NCI-H510A treated with DMSO at 0.1 percent for 48 hours (cell line): ENCODE data around the gene ITPR2.

Experiments used
- DNase-seq: peaks from one replicate; lab custom pipeline; 2025; lab: John Stamatoyannopoulos, UW

ITPR2 gene

GRCh38 chr12:26754148-26754547, 78.8 kb downstream of the ITPR2 start:
- DNase-seq, result no peak

DNA sequence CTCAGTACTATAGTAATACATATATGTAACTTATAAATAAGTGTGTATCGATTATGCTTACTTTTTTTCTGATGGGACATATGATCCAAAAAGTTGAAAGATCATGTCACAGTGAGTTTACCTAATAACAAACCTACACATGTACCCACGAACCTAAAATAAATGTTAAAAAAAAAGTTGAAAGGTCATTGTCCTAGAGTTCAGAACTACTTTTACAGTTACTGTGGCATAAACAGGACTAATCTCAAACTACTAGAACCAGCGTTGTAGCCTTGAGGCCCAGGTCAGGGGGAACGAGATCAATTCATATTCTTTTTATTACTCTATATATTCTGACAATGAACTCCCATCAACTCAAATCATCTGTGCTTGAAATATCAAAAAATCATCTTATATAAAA, 81.8 kb downstream of the ITPR2 start:
- DNase-seq, result no peak

DNA sequence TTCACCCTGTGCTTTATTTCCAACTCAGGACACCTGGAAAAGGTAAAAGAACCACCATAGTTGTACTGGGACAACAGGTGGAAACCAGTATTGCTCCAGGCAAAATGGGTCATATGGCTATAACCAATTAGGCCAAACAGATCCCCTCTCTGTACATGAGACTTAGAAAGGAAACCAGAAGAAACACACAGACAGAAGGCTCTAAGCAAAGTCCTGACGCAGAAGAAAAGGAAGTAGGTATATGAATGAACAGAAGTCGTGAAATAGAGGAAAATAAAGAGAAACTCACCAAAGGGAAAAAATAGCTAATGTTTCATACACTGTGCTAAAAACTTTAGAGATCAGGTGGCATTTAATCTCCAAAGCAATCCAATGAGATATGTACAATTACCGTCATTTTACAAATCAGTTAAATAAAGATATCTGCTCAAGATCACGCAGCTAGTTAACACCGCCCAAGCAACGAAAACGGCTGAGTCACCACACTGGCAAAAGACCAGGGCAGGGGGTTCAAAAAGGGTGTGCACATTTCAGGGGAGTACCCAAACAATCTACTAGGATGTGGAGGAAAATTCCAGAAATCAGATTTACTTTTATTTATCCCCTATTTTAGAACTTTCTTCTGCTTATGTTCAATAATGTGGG, 82.3 kb downstream of the ITPR2 start:
- DNase-seq, result no peak

- DNase-seq, result peak; percentile 52
Observed at GRCh38 chr12:26749781-26750180, 83.2 kb downstream of the ITPR2 start.

- no peak for DNase-seq
Observed at GRCh38 chr12:26748741-26749431, 84.1 kb downstream of the ITPR2 start.

DNA sequence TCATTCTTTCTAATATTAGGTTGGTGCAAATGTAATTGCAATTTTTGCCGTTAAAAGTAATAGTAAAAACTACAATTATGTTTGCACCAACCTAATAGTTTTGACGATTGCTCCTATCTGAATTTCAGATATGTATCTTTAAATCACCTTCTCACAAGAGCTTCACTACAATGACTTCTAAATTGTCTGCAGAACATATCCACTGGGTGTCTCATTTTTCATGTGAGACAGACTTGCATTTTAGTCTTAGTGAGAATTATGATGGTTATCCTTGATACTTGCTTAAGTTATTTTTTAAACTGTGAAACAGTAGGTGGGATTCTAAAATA, 84.6 kb downstream of the ITPR2 start:
- no peak for DNase-seq

DNA sequence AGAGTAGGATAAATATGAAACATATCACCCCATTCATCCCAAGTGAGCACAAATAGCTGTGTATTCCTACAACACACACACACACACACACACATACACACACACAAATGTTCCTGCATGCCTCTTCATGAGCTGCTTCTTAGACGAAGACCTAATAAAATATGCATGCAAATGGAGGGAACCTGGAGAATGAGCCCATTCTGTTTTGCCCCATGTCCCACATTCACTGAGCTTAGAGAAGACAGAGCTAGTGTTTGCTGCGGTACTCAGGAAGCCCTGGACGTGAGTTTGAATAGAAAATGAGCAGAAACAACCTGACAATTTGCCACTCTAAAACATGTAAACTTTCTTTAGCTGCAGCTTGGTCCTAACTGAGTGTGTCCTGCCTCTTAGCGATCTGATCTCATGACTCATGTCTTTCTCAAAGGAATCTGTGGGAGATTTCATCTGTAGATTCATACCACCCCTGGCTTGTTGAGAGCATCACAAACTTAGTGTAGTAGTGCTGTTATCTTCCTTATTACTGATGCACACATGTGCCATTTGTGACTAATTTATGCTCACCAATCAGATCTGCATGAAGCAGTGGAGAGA, 86.8 kb downstream of the ITPR2 start:
- DNase-seq, result no peak

GRCh38 chr12:26744697-26745440, 88.1 kb downstream of the ITPR2 start:
- peak; percentile 90 for DNase-seq

- DNase-seq, result no peak
Observed at GRCh38 chr12:26744042-26744626, 88.9 kb downstream of the ITPR2 start.

DNA sequence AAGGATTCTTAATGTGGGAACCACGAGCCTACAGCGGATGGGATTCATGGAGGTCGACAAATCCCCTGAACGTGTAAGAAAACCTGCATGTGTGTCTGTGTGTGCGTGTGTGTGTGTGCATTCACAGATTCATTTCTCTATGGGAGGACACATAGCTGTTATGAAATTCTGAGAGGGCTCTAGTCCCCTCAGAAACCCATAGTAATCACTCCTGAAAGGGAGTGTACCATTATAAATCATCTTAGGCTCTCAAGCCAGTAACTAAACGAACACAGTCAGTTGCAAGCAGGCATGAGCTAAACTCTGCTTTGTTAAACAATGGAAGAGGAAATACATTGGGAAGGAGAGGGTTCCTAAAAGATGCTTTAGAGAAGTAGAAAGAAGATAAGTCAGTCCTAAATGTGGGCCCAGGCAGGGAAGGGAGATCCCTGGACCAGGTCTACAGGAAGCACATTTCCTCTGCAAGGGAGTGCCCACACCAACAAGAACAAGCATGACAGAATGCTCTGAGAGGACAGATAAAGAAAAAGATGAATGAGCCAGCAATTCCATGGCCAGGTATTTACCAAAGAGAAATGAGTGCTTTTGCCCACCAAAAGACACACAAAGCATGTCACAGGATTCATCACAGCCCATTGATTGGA, 91.3 kb downstream of the ITPR2 start:
- peak; percentile 41 for DNase-seq

DNA sequence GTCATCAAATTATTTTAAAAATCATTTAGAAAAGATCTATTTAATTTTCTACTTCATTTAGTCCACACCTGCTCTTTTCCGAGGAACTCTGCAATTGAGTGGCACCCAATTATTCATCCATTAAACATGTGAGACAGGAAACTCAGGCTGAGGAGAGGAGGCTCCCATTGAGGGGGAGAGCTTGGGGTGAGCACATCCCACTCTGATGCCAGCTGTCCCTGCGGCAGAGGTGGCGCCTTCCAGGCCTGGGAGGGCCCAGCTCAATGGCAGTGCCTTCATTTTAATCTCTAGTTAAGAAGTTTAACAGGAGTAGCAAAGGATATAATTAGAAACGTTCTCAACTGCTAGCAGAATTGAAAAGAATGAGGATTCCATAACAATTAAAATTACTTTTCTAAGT, 92.0 kb downstream of the ITPR2 start:
- DNase-seq, result peak; percentile 71

DNA sequence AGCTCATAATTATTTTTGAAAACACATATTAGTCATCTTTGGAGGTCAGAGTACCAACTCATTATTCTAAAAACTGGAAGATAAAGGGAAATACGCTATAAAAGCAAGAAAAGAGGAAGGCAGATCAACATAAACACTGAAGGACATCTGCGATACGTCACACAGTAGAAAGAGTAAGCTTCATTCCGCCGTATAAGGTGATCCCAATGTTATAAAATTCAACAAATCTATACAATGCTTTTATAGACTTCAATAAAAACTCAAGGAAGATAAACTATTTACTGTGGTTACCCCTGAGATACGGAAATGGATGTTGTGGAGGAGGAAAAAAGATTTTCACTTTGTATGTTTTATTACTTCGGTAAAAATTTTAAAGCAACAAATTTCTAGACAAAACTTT, 92.6 kb downstream of the ITPR2 start:
- DNase-seq, result no peak

GRCh38 chr12:26737487-26738030, 95.4 kb downstream of the ITPR2 start:
- DNase-seq, result no peak

DNA sequence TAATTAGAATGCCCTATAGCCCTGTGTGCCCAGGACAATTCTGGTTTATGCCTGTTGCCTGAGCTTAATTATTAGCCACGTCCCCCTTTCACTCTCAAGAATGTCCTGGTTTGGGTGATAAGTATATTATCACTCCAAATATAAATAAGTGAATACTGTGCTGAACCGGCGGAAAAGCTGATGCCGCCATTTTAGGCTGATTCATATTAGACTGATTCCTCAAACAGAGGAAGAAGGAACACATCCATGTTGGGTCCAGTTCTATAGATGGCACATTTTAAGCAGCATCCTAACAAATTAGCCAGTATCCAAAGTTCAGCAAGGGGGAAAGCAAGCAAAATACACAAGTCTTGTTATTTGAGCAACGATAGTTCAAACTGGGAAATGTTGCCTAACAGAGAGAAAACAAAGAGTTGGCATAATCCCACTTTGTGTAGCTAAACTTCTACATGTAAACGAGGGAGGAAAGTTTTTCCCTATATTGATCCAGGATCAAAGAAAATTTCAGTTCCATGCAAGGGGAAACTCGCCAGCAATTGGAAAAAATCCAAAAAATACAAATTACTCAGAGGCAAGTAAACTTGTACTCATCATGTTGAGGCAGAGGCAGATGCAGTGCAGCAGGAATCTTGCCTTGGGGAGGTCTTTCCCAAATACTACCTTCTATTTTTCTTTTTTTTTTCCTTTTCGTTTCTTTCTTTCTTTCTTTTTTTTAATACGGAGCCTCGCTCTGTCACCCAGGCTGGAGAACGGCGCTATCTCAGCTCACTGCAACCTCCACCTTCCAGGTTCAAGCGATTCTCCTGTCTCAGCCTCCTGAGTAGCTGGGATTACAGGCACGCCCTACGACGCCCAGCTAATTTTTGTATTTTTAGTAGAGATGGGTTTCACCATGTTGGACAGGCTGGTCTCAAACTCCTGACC, 96.2 kb downstream of the ITPR2 start:
- DNase-seq, result no peak

GRCh38 chr12:26735249-26735639, 97.8 kb downstream of the ITPR2 start:
- DNase-seq, result no peak

GRCh38 chr12:26734510-26735248, 98.3 kb downstream of the ITPR2 start:
- no peak for DNase-seq

DNA sequence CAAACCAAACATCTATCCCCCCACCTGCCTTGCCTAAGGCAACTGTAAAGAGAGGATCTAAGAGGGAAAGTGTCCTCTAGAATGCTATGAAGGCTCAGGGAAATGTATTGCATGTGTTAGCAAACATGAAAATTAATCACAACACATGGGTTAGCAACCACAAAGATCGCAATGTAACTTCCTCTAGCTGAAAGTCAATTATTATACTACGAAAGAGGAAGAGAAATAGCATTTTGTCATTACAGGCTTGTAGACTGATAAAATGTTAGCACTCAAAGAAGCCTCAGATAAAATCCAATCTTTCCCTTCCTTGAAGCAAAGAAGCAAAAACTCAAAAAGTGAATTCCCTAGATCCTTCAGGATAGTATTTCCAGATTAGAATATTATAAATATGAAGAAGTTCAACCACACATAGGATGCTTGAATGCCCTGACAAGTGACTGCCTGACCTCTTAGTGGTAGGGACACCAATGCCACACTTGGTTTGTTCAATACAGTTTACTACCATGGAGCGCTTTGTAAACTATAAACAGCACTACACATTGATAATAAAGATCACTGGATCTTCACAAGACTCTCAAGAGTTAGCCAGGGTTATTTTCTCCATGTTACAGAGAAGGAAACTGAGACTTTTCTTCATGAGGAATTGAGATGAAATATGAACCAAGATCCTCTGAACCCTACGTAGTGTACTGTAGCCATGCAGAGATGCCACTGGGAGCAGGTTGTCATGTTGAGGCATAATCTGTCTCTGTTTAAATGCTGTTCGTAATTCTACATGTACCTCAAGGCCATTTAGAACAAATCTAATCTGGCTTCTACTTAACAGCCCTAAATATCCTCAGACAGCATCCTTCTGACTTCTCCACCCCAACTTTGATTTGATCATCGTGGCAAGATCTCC, 100.7 kb downstream of the ITPR2 start:
- no peak for DNase-seq

DNA sequence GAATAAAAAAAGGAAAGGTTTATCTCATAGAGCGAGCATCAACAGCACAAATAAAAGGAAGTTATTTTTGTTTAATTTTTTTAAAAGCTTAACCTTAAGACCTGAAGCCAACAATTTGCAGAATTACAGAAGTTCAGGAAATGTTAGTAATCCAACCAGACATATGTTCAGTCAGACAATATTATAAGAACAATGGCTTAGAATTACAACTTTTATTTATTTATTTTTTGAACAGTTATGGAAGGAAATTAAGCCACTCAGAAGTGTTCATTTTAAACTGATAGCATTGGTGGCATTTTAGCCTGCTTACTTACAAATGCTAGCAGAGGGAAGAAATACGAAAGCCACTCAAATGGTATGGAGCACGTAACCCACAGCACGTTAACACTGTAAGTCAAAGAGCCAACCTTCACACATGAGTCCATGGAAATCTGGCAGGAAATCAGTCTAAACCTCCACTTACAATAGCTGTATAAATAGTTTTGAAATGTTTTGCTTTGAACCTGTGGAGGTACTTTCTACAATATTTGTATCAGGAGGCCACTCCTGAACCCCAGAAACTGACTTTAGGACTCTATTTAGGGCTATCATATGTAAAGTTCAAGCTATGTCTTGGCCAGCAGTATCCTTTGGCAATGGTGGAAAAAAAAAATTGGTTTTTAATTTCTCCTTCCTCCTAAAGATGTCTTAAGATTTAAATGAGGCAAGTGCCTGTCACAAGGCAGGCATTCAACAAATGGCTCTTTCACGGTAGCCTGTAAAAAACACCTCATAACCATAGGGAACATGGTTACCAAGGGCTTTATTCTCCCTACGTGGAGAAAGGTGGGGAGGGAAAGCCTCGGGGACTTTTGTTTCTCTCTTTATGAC, 102.3 kb downstream of the ITPR2 start:
- DNase-seq, result no peak
